Neural crest cell (in vitro differentiated cells): ENCODE measurements around the gene SYNM. TPM values are rescaled to one million over a fixed set of nuclear protein-coding genes. Genes with fewer than 3 reads are reported as not detected.

ENCODE experiments used
- DNase-seq: peaks from one replicate; pipeline ENCODE4 v3.0.0; 2021; ENCODE audit warnings: low read depth, mixed read lengths, low spot score
- H3K27ac Mint-ChIP-seq: one replicate; pipeline ENCODE4 v1.8.0; 2021; ENCODE audit warnings: mild to moderate bottlenecking, mixed read lengths; ENCODE audit not compliant: unreplicated experiment
- H3K27me3 Mint-ChIP-seq: 2 replicates; pipeline ENCODE4 v1.8.0; 2021; ENCODE audit warnings: low read depth, mild to moderate bottlenecking, mixed read lengths
- H3K36me3 Mint-ChIP-seq: 2 replicates; pipeline ENCODE4 v1.8.0; 2021; ENCODE audit warnings: low read depth, mild to moderate bottlenecking, mixed read lengths
- H3K4me1 Mint-ChIP-seq: 2 replicates; pipeline ENCODE4 v1.8.0; 2021; ENCODE audit warnings: mixed read lengths
- H3K4me3 Mint-ChIP-seq: one replicate; pipeline ENCODE4 v1.8.0; 2021; ENCODE audit warnings: mild to moderate bottlenecking, mixed read lengths
- H3K9me3 Mint-ChIP-seq: 2 replicates; pipeline ENCODE4 v1.8.0; 2021; ENCODE audit warnings: mixed read lengths
- CTCF ChIP-seq: fragments of 200-600 bp; sonication (generic); conservative IDR thresholded peaks from 2 replicates; pipeline ENCODE4 v1.5.0; 2021; ENCODE audit warnings: antibody characterized with exemption, mild to moderate bottlenecking
- total RNA-seq: library from RNA; stranded (reverse); gene quantifications from 2 replicates; pipeline ENCODE4 v1.2.1, GENCODE V29; 2021

Gene SYNM
- total RNA-seq, 1 donor from 2014 or later = 3.1 TPM

GRCh38 chr15:99129644-99130043 lies 24.8 kb downstream of the SYNM start:
- no peak for DNase-seq
- Mint-ChIP-seq H3K27me3 (no peaks in the 10 kb centered on the region), H3K4me1 (peaks cover 17% of the 10 kb centered on the region), H3K36me3 (peaks cover 21% of the 10 kb centered on the region), H3K27ac (peak overlapping the region; percentile 63), H3K9me3 (no peaks in the 10 kb centered on the region), H3K4me3 (no peak overlapping the region)
- no peak for TF ChIP-seq CTCF

- H3K27ac Mint-ChIP-seq = no peak overlapping the region
- TF ChIP-seq CTCF = no peak
- H3K9me3 Mint-ChIP-seq = no peaks in the 10 kb centered on the region
- peaks cover 23% of the 10 kb centered on the region for H3K4me1 Mint-ChIP-seq
- H3K27me3 Mint-ChIP-seq = no peaks in the 10 kb centered on the region
- DNase-seq = no peak
- no peak overlapping the region for H3K4me3 Mint-ChIP-seq
- peaks cover 21% of the 10 kb centered on the region for H3K36me3 Mint-ChIP-seq
These were observed 25.4 kb downstream of the SYNM start for GRCh38 chr15:99130314-99130713.

DNA sequence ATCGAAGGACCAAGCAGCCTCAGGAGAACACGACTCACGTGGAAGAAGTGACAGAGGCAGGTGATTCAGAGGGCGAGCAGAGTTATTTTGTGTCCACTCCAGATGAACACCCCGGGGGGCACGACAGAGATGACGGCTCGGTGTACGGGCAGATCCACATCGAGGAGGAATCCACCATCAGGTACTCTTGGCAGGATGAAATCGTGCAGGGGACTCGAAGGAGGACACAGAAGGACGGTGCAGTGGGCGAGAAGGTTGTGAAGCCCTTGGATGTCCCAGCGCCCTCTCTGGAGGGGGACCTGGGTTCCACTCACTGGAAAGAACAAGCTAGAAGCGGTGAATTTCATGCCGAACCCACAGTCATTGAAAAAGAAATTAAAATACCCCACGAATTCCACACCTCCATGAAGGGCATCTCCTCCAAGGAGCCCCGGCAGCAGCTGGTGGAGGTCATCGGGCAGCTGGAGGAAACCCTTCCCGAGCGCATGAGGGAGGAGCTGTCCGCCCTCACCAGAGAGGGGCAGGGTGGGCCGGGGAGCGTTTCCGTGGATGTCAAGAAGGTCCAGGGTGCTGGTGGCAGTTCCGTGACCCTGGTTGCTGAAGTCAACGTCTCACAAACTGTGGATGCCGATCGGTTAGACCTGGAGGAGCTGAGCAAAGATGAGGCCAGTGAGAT lies 26.0 kb downstream of the SYNM start:
- H3K27ac Mint-ChIP-seq = peak overlapping the region; percentile 22
- H3K27me3 Mint-ChIP-seq = no peaks in the 10 kb centered on the region
- no peak for TF ChIP-seq CTCF
- H3K36me3 Mint-ChIP-seq = peaks cover 21% of the 10 kb centered on the region
- no peaks in the 10 kb centered on the region for H3K9me3 Mint-ChIP-seq
- peaks cover 24% of the 10 kb centered on the region for H3K4me1 Mint-ChIP-seq
- DNase-seq = no peak
- no peak overlapping the region for H3K4me3 Mint-ChIP-seq

- Mint-ChIP-seq H3K27ac (no peak overlapping the region), H3K4me3 (no peak overlapping the region), H3K9me3 (no peaks in the 10 kb centered on the region), H3K4me1 (peaks cover 18% of the 10 kb centered on the region), H3K36me3 (peaks cover 23% of the 10 kb centered on the region), H3K27me3 (no peaks in the 10 kb centered on the region)
- no peak for TF ChIP-seq CTCF
- no peak for DNase-seq
These were observed 26.7 kb downstream of the SYNM start for GRCh38 chr15:99131441-99132023.

DNA sequence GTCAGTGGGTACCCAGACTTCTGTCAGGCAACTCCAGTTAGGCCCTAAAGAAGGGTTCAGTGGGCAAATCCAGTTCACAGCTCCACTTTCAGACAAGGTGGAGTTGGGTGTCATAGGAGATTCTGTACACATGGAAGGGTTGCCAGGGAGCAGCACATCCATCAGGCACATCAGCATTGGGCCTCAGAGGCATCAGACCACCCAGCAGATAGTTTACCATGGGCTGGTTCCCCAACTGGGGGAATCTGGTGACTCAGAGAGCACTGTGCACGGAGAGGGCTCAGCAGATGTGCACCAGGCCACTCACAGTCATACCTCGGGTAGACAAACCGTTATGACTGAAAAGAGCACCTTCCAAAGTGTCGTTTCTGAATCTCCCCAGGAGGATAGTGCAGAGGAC lies 27.2 kb downstream of the SYNM start:
- no peak for DNase-seq
- H3K27me3 Mint-ChIP-seq = no peaks in the 10 kb centered on the region

More for the DNA sequence above, 27.2 kb downstream of the SYNM start:
- Mint-ChIP-seq H3K9me3 (no peaks in the 10 kb centered on the region), H3K4me1 (peaks cover 15% of the 10 kb centered on the region), H3K4me3 (no peak overlapping the region), H3K36me3 (peaks cover 25% of the 10 kb centered on the region), H3K27ac (no peak overlapping the region)
- no peak for TF ChIP-seq CTCF
